Activated CD8-positive, alpha-beta memory T cell treated with anti-CD3 and anti-CD28 coated beads, Interleukin-2, amount 10 ng/mL, durations not matched to agents 7 days and 5 days (primary cell): Measurements from ENCODE around the gene ARID1B. TPM values are rescaled to one million over a fixed set of nuclear protein-coding genes. Genes with fewer than 3 reads are reported as not detected.

Experiments
- ATAC-seq: fragments of 150-1000 bp; cut with Tn5 transposase; one replicate; pipeline ENCODE4 v1.10.0; 2021; ENCODE audit warnings: moderate library complexity
- CTCF ChIA-PET: fragments of 350-600 bp; sonication (Branson Sonifier 250); formaldehyde crosslinking; loops from one replicate; lab custom pipeline; 2021; ENCODE audit warnings: antibody characterized with exemption; lab: Charles Lee
- DNase-seq: peaks from one replicate; pipeline ENCODE4 v3.0.0-alpha.2; 2020
- H3K27ac Mint-ChIP-seq: one replicate; pipeline ENCODE4 v1.8.0; 2021; ENCODE audit warnings: mild to moderate bottlenecking, mixed read lengths
- H3K27me3 Mint-ChIP-seq: one replicate; pipeline ENCODE4 v1.8.0; 2021; ENCODE audit warnings: mixed read lengths
- H3K36me3 Mint-ChIP-seq: one replicate; pipeline ENCODE4 v1.8.0; 2021; ENCODE audit warnings: mild to moderate bottlenecking, mixed read lengths
- H3K4me1 Mint-ChIP-seq: one replicate; pipeline ENCODE4 v1.8.0; 2021; ENCODE audit warnings: mixed read lengths
- H3K4me3 Mint-ChIP-seq: one replicate; pipeline ENCODE4 v1.8.0; 2021; ENCODE audit warnings: mild to moderate bottlenecking, moderate library complexity, mixed read lengths
- H3K9me3 Mint-ChIP-seq: one replicate; pipeline ENCODE4 v1.8.0; 2022; ENCODE audit warnings: low read depth, mixed read lengths
- total RNA-seq, 2 experiments: library from RNA; stranded (reverse); gene quantifications; one replicate each; pipeline ENCODE4 v1.2.3, GENCODE V29; 2021

The ARID1B gene
- total RNA-seq, 2 experiments from 2014 or later: 59.5 to 81.5 TPM

GRCh38 chr6:157181649-157182048, 404.5 kb downstream of the ARID1B start:
- H3K9me3 Mint-ChIP-seq: no peaks in the 10 kb centered on the region
- peaks cover 9% of the 10 kb centered on the region for H3K4me1 Mint-ChIP-seq
- H3K4me3 Mint-ChIP-seq: no peak overlapping the region
- CTCF ChIA-PET: interaction anchor here (1.2 to 3.0 kb wide), 4 partner anchors 16 to 147 kb away, joined by 3 to 7 read pairs (median 4); no protein-coding TSS in a partner anchor
- DNase-seq (no peak), ATAC-seq (no peak)
- peaks cover 2% of the 10 kb centered on the region for H3K36me3 Mint-ChIP-seq
- H3K27ac Mint-ChIP-seq: no peak overlapping the region
- H3K27me3 Mint-ChIP-seq: no peaks in the 10 kb centered on the region

- CTCF ChIA-PET: interaction anchor here (1.5 to 3.0 kb wide), 4 partner anchors 12 to 148 kb away, joined by 3 to 13 read pairs (median 8); no protein-coding TSS in a partner anchor
- no peak overlapping the region for H3K27ac Mint-ChIP-seq
- no peaks in the 10 kb centered on the region for H3K27me3 Mint-ChIP-seq
- H3K9me3 Mint-ChIP-seq: no peaks in the 10 kb centered on the region
- H3K4me1 Mint-ChIP-seq: peaks cover 17% of the 10 kb centered on the region
- peaks cover 2% of the 10 kb centered on the region for H3K36me3 Mint-ChIP-seq
- DNase-seq: no peak
- H3K4me3 Mint-ChIP-seq: no peak overlapping the region
- no peak for ATAC-seq
These were observed 405.5 kb downstream of the ARID1B start for GRCh38 chr6:157182503-157183264.

- CTCF ChIA-PET: interaction anchor here (0.6 to 2.3 kb wide), 22 partner anchors 10 to 499 kb away, joined by 3 to 20 read pairs (median 4); no protein-coding TSS in a partner anchor
- Mint-ChIP-seq H3K9me3 (no peaks in the 10 kb centered on the region), H3K4me3 (no peak overlapping the region), H3K36me3 (peaks cover 2% of the 10 kb centered on the region), H3K4me1 (peaks cover 17% of the 10 kb centered on the region), H3K27ac (no peak overlapping the region), H3K27me3 (no peaks in the 10 kb centered on the region)
- peak; percentile 72 for DNase-seq
- peak; percentile 87 for ATAC-seq
These were observed 407.2 kb downstream of the ARID1B start for GRCh38 chr6:157184202-157185015.

GRCh38 chr6:157185171-157185570, 408.0 kb downstream of the ARID1B start:
- H3K36me3 Mint-ChIP-seq: peaks cover 7% of the 10 kb centered on the region
- H3K4me3 Mint-ChIP-seq: no peak overlapping the region
- DNase-seq (no peak), ATAC-seq (no peak)
- CTCF ChIA-PET: interaction anchor here (1.1 to 2.3 kb wide), 6 partner anchors 9 to 164 kb away, joined by 3 to 20 read pairs (median 8); no protein-coding TSS in a partner anchor
- no peaks in the 10 kb centered on the region for H3K9me3 Mint-ChIP-seq
- H3K4me1 Mint-ChIP-seq: peaks cover 17% of the 10 kb centered on the region
- no peak overlapping the region for H3K27ac Mint-ChIP-seq
- no peaks in the 10 kb centered on the region for H3K27me3 Mint-ChIP-seq

GRCh38 chr6:157185986-157186385, 408.8 kb downstream of the ARID1B start:
- peaks cover 17% of the 10 kb centered on the region for H3K4me1 Mint-ChIP-seq
- no peaks in the 10 kb centered on the region for H3K9me3 Mint-ChIP-seq
- no peak overlapping the region for H3K27ac Mint-ChIP-seq
- peaks cover 15% of the 10 kb centered on the region for H3K36me3 Mint-ChIP-seq
- DNase-seq (no peak), ATAC-seq (no peak)
- no peak overlapping the region for H3K4me3 Mint-ChIP-seq
- no peaks in the 10 kb centered on the region for H3K27me3 Mint-ChIP-seq
- CTCF ChIA-PET: interaction anchor here (1.1 to 2.0 kb wide), 2 partner anchors 42 to 149 kb away, joined by 3 to 13 read pairs; no protein-coding TSS in a partner anchor

- Mint-ChIP-seq H3K4me1 (peaks cover 17% of the 10 kb centered on the region), H3K27ac (no peak overlapping the region), H3K9me3 (no peaks in the 10 kb centered on the region), H3K36me3 (peaks cover 16% of the 10 kb centered on the region), H3K4me3 (no peak overlapping the region), H3K27me3 (no peaks in the 10 kb centered on the region)
- CTCF ChIA-PET: interaction anchor here (0.8 to 2.0 kb wide), 5 partner anchors 10 to 245 kb away, joined by 3 to 13 read pairs (median 3); no protein-coding TSS in a partner anchor
- DNase-seq (peak; percentile 47), ATAC-seq (peak; percentile 35)
These were observed 409.6 kb downstream of the ARID1B start for GRCh38 chr6:157186785-157187181.

- H3K4me1 Mint-ChIP-seq: peaks cover 17% of the 10 kb centered on the region
- H3K4me3 Mint-ChIP-seq: no peak overlapping the region
- CTCF ChIA-PET: interaction anchor here (0.8 to 1.3 kb wide), 4 partner anchors 9 to 245 kb away, joined by 3 to 4 read pairs (median 4); no protein-coding TSS in a partner anchor
- H3K9me3 Mint-ChIP-seq: no peaks in the 10 kb centered on the region
- ATAC-seq: no peak
- H3K36me3 Mint-ChIP-seq: peaks cover 16% of the 10 kb centered on the region
- no peaks in the 10 kb centered on the region for H3K27me3 Mint-ChIP-seq
- H3K27ac Mint-ChIP-seq: no peak overlapping the region
- DNase-seq: no peak
These were observed 410.3 kb downstream of the ARID1B start for GRCh38 chr6:157187182-157188083.

GRCh38 chr6:157188213-157188612, 411.0 kb downstream of the ARID1B start:
- CTCF ChIA-PET: interaction anchor here (1.1 kb wide), 1 partner anchor 154 kb away, joined by 4 read pairs; no protein-coding TSS in a partner anchor

GRCh38 chr6:157193443-157193996, 416.3 kb downstream of the ARID1B start:
- Mint-ChIP-seq H3K4me3 (no peak overlapping the region), H3K36me3 (peaks cover 20% of the 10 kb centered on the region), H3K27ac (no peak overlapping the region), H3K9me3 (no peaks in the 10 kb centered on the region), H3K4me1 (no peaks in the 10 kb centered on the region), H3K27me3 (no peaks in the 10 kb centered on the region)
- DNase-seq (no peak), ATAC-seq (no peak)
- CTCF ChIA-PET: interaction anchor here (1.0 to 2.3 kb wide), 3 partner anchors 10 to 88 kb away, joined by 4 to 10 read pairs (median 4); no protein-coding TSS in a partner anchor

More at GRCh38 chr6:157188213-157188612, 411.0 kb downstream of the ARID1B start:
- H3K9me3 Mint-ChIP-seq: no peaks in the 10 kb centered on the region
- ATAC-seq: no peak
- H3K27me3 Mint-ChIP-seq: no peaks in the 10 kb centered on the region
- H3K4me3 Mint-ChIP-seq: no peak overlapping the region
- H3K4me1 Mint-ChIP-seq: peaks cover 17% of the 10 kb centered on the region
- peaks cover 20% of the 10 kb centered on the region for H3K36me3 Mint-ChIP-seq
- DNase-seq: no peak
- no peak overlapping the region for H3K27ac Mint-ChIP-seq

GRCh38 chr6:157194110-157194509, 416.9 kb downstream of the ARID1B start:
- Mint-ChIP-seq H3K27ac (no peak overlapping the region), H3K27me3 (no peaks in the 10 kb centered on the region), H3K4me3 (no peak overlapping the region), H3K9me3 (no peaks in the 10 kb centered on the region), H3K36me3 (peaks cover 20% of the 10 kb centered on the region), H3K4me1 (no peaks in the 10 kb centered on the region)
- no peak for DNase-seq
- CTCF ChIA-PET: interaction anchor here (0.7 to 2.3 kb wide), 4 partner anchors 10 to 87 kb away, joined by 3 to 10 read pairs (median 4); no protein-coding TSS in a partner anchor
- ATAC-seq: no peak

GRCh38 chr6:157194643-157195042, 417.5 kb downstream of the ARID1B start:
- H3K36me3 Mint-ChIP-seq: peaks cover 18% of the 10 kb centered on the region

GRCh38 chr6:157196391-157196790, 419.2 kb downstream of the ARID1B start:
- Mint-ChIP-seq H3K4me3 (no peak overlapping the region), H3K27me3 (no peaks in the 10 kb centered on the region), H3K9me3 (no peaks in the 10 kb centered on the region), H3K36me3 (peaks cover 10% of the 10 kb centered on the region), H3K4me1 (no peaks in the 10 kb centered on the region), H3K27ac (no peak overlapping the region)
- DNase-seq (no peak), ATAC-seq (no peak)
- CTCF ChIA-PET: interaction anchor here (1.2 kb wide), 1 partner anchor 9 kb away, joined by 3 read pairs; no protein-coding TSS in a partner anchor

More at GRCh38 chr6:157194643-157195042, 417.5 kb downstream of the ARID1B start:
- no peaks in the 10 kb centered on the region for H3K27me3 Mint-ChIP-seq
- no peak for ATAC-seq
- H3K4me3 Mint-ChIP-seq: no peak overlapping the region
- DNase-seq: no peak
- no peaks in the 10 kb centered on the region for H3K4me1 Mint-ChIP-seq
- H3K9me3 Mint-ChIP-seq: no peaks in the 10 kb centered on the region
- CTCF ChIA-PET: interaction anchor here (0.7 to 2.3 kb wide), 5 partner anchors 11 to 87 kb away, joined by 3 to 10 read pairs (median 4); no protein-coding TSS in a partner anchor
- H3K27ac Mint-ChIP-seq: no peak overlapping the region
